ENCODE data around the gene GLYAT. TPM values are rescaled to one million over a fixed set of nuclear protein-coding genes. Genes with fewer than 3 reads are reported as not detected.

GLYAT gene
- not detected for total RNA-seq

GRCh38 chr11:58731819-58732218, at the start of gene GLYAT:
Gene GLYAT, minus strand, starts transcription at chr11:58731943. Its CDS starts 7,447 bp downstream, at chr11:58724496.
- no peak for ATAC-seq (ENCODE audit: low read depth)
- POLR2A ChIA-PET = no interaction called here

GRCh38 chr11:58781345-58781744, 49.6 kb upstream of the GLYAT start:
- Mint-ChIP-seq H3K27ac (no peak overlapping the region), H3K36me3 (no peaks in the 10 kb centered on the region), H3K4me3 (no peak overlapping the region), H3K9me3 (peaks cover 2% of the 10 kb centered on the region), H3K27me3 (peaks cover 6% of the 10 kb centered on the region), H3K4me1 (no peaks in the 10 kb centered on the region)
- no peak for DNase-seq
- POLR2A ChIA-PET = no interaction called here
- ATAC-seq (ENCODE audit: low read depth) = no peak

More at GRCh38 chr11:58731819-58732218, at the start of gene GLYAT:
- no peak within 1 kb of the TSS for H3K27ac Mint-ChIP-seq
- no peaks in the 10 kb centered on the region for H3K27me3 Mint-ChIP-seq
- H3K4me3 Mint-ChIP-seq = no peak within 1 kb of the TSS
- peaks cover 3% of the 10 kb centered on the region for H3K36me3 Mint-ChIP-seq
- peaks cover 2% of the 10 kb centered on the region for H3K9me3 Mint-ChIP-seq
- no peak for DNase-seq
- H3K4me1 Mint-ChIP-seq = peaks cover 11% of the 10 kb centered on the region

- H3K36me3 Mint-ChIP-seq = no peaks in the 10 kb centered on the region
- H3K4me3 Mint-ChIP-seq = no peak overlapping the region
- no peak overlapping the region for H3K27ac Mint-ChIP-seq
- DNase-seq = no peak
- ATAC-seq (ENCODE audit: low read depth) = no peak
- no peaks in the 10 kb centered on the region for H3K4me1 Mint-ChIP-seq
- POLR2A ChIA-PET = no interaction called here
- peaks cover 6% of the 10 kb centered on the region for H3K27me3 Mint-ChIP-seq
- H3K9me3 Mint-ChIP-seq = peaks cover 2% of the 10 kb centered on the region
These were observed 48.8 kb upstream of the GLYAT start for GRCh38 chr11:58780578-58780977.

- no peaks in the 10 kb centered on the region for H3K4me1 Mint-ChIP-seq
- H3K27ac Mint-ChIP-seq = no peak overlapping the region
- POLR2A ChIA-PET = no interaction called here
These were observed 45.4 kb upstream of the GLYAT start for GRCh38 chr11:58776891-58777710.

GRCh38 chr11:58775066-58775708, 43.4 kb upstream of the GLYAT start:
- POLR2A ChIA-PET = no interaction called here
- Mint-ChIP-seq H3K4me1 (peaks cover 2% of the 10 kb centered on the region), H3K9me3 (peaks cover 6% of the 10 kb centered on the region), H3K36me3 (no peaks in the 10 kb centered on the region), H3K27ac (no peak overlapping the region), H3K27me3 (peaks cover 2% of the 10 kb centered on the region), H3K4me3 (no peak overlapping the region)
- no peak for DNase-seq
- no peak for ATAC-seq (ENCODE audit: low read depth)

More at GRCh38 chr11:58776891-58777710, 45.4 kb upstream of the GLYAT start:
- peaks cover 2% of the 10 kb centered on the region for H3K9me3 Mint-ChIP-seq
- no peak for ATAC-seq (ENCODE audit: low read depth)
- H3K27me3 Mint-ChIP-seq = peaks cover 2% of the 10 kb centered on the region
- H3K4me3 Mint-ChIP-seq = no peak overlapping the region
- no peak for DNase-seq
- no peaks in the 10 kb centered on the region for H3K36me3 Mint-ChIP-seq

GRCh38 chr11:58774164-58774593, 42.4 kb upstream of the GLYAT start:
- POLR2A ChIA-PET = no interaction called here
- H3K27me3 Mint-ChIP-seq = peaks cover 2% of the 10 kb centered on the region
- ATAC-seq (ENCODE audit: low read depth) (no peak), DNase-seq (no peak)
- no peak overlapping the region for H3K4me3 Mint-ChIP-seq
- H3K27ac Mint-ChIP-seq = no peak overlapping the region
- no peaks in the 10 kb centered on the region for H3K36me3 Mint-ChIP-seq
- H3K9me3 Mint-ChIP-seq = peaks cover 6% of the 10 kb centered on the region
- peaks cover 2% of the 10 kb centered on the region for H3K4me1 Mint-ChIP-seq

- no peak for ATAC-seq (ENCODE audit: low read depth)
- H3K9me3 Mint-ChIP-seq = peaks cover 4% of the 10 kb centered on the region
- POLR2A ChIA-PET = no interaction called here
These were observed 41.6 kb upstream of the GLYAT start for GRCh38 chr11:58773337-58773736.

GRCh38 chr11:58772329-58773285, 40.9 kb upstream of the GLYAT start:
- Mint-ChIP-seq H3K4me3 (no peak overlapping the region), H3K27ac (no peak overlapping the region)

More at GRCh38 chr11:58773337-58773736, 41.6 kb upstream of the GLYAT start:
- H3K27ac Mint-ChIP-seq = no peak overlapping the region
- peaks cover 2% of the 10 kb centered on the region for H3K27me3 Mint-ChIP-seq
- no peak for DNase-seq
- no peak overlapping the region for H3K4me3 Mint-ChIP-seq
- H3K4me1 Mint-ChIP-seq = peaks cover 2% of the 10 kb centered on the region
- H3K36me3 Mint-ChIP-seq = no peaks in the 10 kb centered on the region

GRCh38 chr11:58771458-58771855, 39.7 kb upstream of the GLYAT start:
- POLR2A ChIA-PET = no interaction called here
- DNase-seq (no peak), ATAC-seq (ENCODE audit: low read depth) (no peak)
- H3K36me3 Mint-ChIP-seq = no peaks in the 10 kb centered on the region
- H3K4me3 Mint-ChIP-seq = no peak overlapping the region
- peaks cover 4% of the 10 kb centered on the region for H3K9me3 Mint-ChIP-seq
- peaks cover 2% of the 10 kb centered on the region for H3K4me1 Mint-ChIP-seq
- peaks cover 2% of the 10 kb centered on the region for H3K27me3 Mint-ChIP-seq
- no peak overlapping the region for H3K27ac Mint-ChIP-seq

More at GRCh38 chr11:58772329-58773285, 40.9 kb upstream of the GLYAT start:
- DNase-seq (no peak), ATAC-seq (ENCODE audit: low read depth) (no peak)
- Mint-ChIP-seq H3K9me3 (peaks cover 4% of the 10 kb centered on the region), H3K27me3 (peaks cover under 1% of the 10 kb centered on the region), H3K4me1 (peaks cover 2% of the 10 kb centered on the region), H3K36me3 (no peaks in the 10 kb centered on the region)
- POLR2A ChIA-PET = no interaction called here

- Mint-ChIP-seq H3K27ac (no peak overlapping the region), H3K9me3 (peaks cover 4% of the 10 kb centered on the region), H3K36me3 (no peaks in the 10 kb centered on the region), H3K4me3 (no peak overlapping the region), H3K27me3 (peaks cover 2% of the 10 kb centered on the region), H3K4me1 (peaks cover 2% of the 10 kb centered on the region)
- POLR2A ChIA-PET = no interaction called here
- ATAC-seq (ENCODE audit: low read depth) (no peak), DNase-seq (no peak)
These were observed 39.1 kb upstream of the GLYAT start for GRCh38 chr11:58770627-58771457.

GRCh38 chr11:58770166-58770565, 38.4 kb upstream of the GLYAT start:
- H3K27ac Mint-ChIP-seq = no peak overlapping the region
- DNase-seq (no peak), ATAC-seq (ENCODE audit: low read depth) (no peak)
- POLR2A ChIA-PET = no interaction called here
- H3K36me3 Mint-ChIP-seq = no peaks in the 10 kb centered on the region
- H3K4me3 Mint-ChIP-seq = no peak overlapping the region
- peaks cover 4% of the 10 kb centered on the region for H3K9me3 Mint-ChIP-seq
- peaks cover 2% of the 10 kb centered on the region for H3K4me1 Mint-ChIP-seq
- H3K27me3 Mint-ChIP-seq = peaks cover 2% of the 10 kb centered on the region

GRCh38 chr11:58769308-58769707, 37.6 kb upstream of the GLYAT start:
- H3K4me3 Mint-ChIP-seq = no peak overlapping the region
- no peaks in the 10 kb centered on the region for H3K36me3 Mint-ChIP-seq
- DNase-seq = no peak
- H3K27me3 Mint-ChIP-seq = peaks cover 2% of the 10 kb centered on the region
- H3K9me3 Mint-ChIP-seq = peaks cover 4% of the 10 kb centered on the region
- H3K4me1 Mint-ChIP-seq = peaks cover 2% of the 10 kb centered on the region
- ATAC-seq (ENCODE audit: low read depth) = no peak
- H3K27ac Mint-ChIP-seq = no peak overlapping the region
- POLR2A ChIA-PET = no interaction called here
